Right lobe of liver (tissue), 6 donors: Measurements from ENCODE around the gene FBP1. TPM values are rescaled to one million over a fixed set of nuclear protein-coding genes. Genes with fewer than 3 reads are reported as not detected.

Experiments used
- ATAC-seq, 4 donors: fragments of 200-7000 bp; cut with Tn5 transposase; one replicate each; pipeline ENCODE4 v1.9.1; 2020; ENCODE audit warnings: mild to moderate bottlenecking in 4 of 4, moderate library complexity in 4 of 4
- DNase-seq, 3 donors: peaks; one replicate each; pipeline ENCODE4 v3.0.0-alpha.2; 2020
- H3K27ac ChIP-seq, 3 donors: fragments of 200-600 bp; one replicate each; pipeline ENCODE4 v1.8.0; 2022
- H3K27me3 ChIP-seq, 2 donors: fragments of 200-600 bp; one replicate each; pipeline ENCODE4 v1.8.0; 2022
- H3K36me3 ChIP-seq, 4 donors: fragments of 200-600 bp; sonication (generic) in 1 of 4; one replicate each; pipeline versions ENCODE4 v1.5.1 to v1.8.0; 2017 to 2022; ENCODE audit warnings: control low read depth in 1 of 4
- H3K4me1 ChIP-seq, 4 donors: fragments of 200-600 bp; sonication (generic) in 1 of 4; one replicate each; pipeline versions ENCODE4 v1.5.1 to v1.8.0; 2017 to 2022; ENCODE audit warnings: control low read depth in 1 of 4
- H3K4me3 ChIP-seq, 3 donors: fragments of 200-600 bp; one replicate each; pipeline ENCODE4 v1.8.0; 2022
- H3K9me3 ChIP-seq, 4 donors: fragments of 200-600 bp; sonication (generic) in 1 of 4; one replicate each; pipeline versions ENCODE4 v1.5.1 to v1.8.0; 2017 to 2022; ENCODE audit warnings: control low read depth in 1 of 4
- POLR2A ChIP-seq: fragments of 450-650 bp; IDR thresholded peaks from one replicate; pipeline ENCODE4 v1.6.1; 2017; ENCODE audit warnings: antibody characterized with exemption, mild to moderate bottlenecking
- WGBS: methylation state at CpG from one replicate; pipeline ENCODE4 v1.1.6; 2018; ENCODE audit warnings: low coverage, low lambda C conversion rate; ENCODE audit not compliant: insufficient coverage; ENCODE audit errors: missing lambda C conversion rate; 5-methylcytosine and 5-hydroxymethylcytosine counted together
- intact Hi-C, 2 donors: fragments of 100-400 bp; cut with DNase I; formaldehyde crosslinking; loops; one replicate each; pipeline versions ENCODE4 v1.11.2 to v1.14.1; 2022
- total RNA-seq, 6 experiments: library from RNA; depleted of rRNA in 2 of 6; stranded (reverse); fragments of >200 nt in 2 of 6; fragmentation: NEBNext Ultra II Directional in 3 of 6; extraction: Animal tissue kit (Norgen Biotek cat#: 25700) in 3 of 6; gene quantifications; one replicate each; pipeline versions ENCODE4 v1.1.0 to v1.2.4, GENCODE V29; 2016 to 2023
- TF ChIP-seq, protein P1 (sequence below), 4 donors: fragments of 200-600 bp in 3 of 4; fragments of 450-650 bp in 1 of 4; IDR thresholded peaks; one replicate each; pipeline versions ENCODE4 v1.5.1 to v1.8.0; 2016 to 2022; ENCODE audit warnings: antibody characterized with exemption in 4 of 4, mild to moderate bottlenecking in 2 of 4
- donor health status: DM: no; HTN: yes; CAD: no.
- donor health status: DM: no; HTN: no; CAD: no.
- donor health status: DM: no; HTN: no; CAD: no.
- donor health status: DM: no; HTN: yes; CAD: no.
- donor health status: DM: no; HTN: yes; CAD: no.

FBP1 gene
- total RNA-seq, 6 experiments from 2014 or later, result 180 to 781 (median 384) TPM

DNA sequence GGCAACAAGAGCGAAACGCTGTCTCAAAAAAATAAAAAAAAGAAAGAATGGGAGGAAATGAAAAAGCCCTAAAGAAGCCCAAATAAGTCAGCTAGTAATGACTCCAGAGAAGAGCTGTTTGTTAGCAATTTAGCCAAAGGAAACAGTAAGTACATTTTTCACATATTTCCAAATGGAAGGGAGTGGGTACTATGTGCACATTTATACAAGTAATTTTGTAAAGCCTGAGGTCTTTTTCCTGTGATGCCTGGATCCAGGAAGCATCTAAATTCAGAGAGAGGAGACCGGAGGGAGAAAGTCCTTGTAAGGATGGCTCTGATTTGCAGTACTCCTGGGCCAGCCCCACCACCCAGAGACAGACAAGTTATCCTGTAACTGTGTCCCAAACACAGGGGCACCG lies 14.7 kb downstream of the FBP1 start:
- Histone ChIP-seq H3K4me3 (no peak overlapping the region), H3K27me3 (no peaks in the 10 kb centered on the region), H3K27ac (no peak overlapping the region), H3K36me3 (peaks cover 0 to 15% (median 6%) of the 10 kb centered on the region in 4 donors), H3K4me1 (peaks cover 0 to 29% (median 4%) of the 10 kb centered on the region in 4 donors), H3K9me3 (no peaks in the 10 kb centered on the region)
- WGBS, result 69% methylated on average over 4 of the region's 4 CpGs
- intact Hi-C loops, result no loop called here
- no peak for DNase-seq
- TF ChIP-seq, protein P1, sequence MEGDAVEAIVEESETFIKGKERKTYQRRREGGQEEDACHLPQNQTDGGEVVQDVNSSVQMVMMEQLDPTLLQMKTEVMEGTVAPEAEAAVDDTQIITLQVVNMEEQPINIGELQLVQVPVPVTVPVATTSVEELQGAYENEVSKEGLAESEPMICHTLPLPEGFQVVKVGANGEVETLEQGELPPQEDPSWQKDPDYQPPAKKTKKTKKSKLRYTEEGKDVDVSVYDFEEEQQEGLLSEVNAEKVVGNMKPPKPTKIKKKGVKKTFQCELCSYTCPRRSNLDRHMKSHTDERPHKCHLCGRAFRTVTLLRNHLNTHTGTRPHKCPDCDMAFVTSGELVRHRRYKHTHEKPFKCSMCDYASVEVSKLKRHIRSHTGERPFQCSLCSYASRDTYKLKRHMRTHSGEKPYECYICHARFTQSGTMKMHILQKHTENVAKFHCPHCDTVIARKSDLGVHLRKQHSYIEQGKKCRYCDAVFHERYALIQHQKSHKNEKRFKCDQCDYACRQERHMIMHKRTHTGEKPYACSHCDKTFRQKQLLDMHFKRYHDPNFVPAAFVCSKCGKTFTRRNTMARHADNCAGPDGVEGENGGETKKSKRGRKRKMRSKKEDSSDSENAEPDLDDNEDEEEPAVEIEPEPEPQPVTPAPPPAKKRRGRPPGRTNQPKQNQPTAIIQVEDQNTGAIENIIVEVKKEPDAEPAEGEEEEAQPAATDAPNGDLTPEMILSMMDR (IDR thresholded peaks at IDR 0.05), result no peak
- no peak for TF ChIP-seq POLR2A
- peak in 1 of 4 donors; percentile 9 for ATAC-seq

DNA sequence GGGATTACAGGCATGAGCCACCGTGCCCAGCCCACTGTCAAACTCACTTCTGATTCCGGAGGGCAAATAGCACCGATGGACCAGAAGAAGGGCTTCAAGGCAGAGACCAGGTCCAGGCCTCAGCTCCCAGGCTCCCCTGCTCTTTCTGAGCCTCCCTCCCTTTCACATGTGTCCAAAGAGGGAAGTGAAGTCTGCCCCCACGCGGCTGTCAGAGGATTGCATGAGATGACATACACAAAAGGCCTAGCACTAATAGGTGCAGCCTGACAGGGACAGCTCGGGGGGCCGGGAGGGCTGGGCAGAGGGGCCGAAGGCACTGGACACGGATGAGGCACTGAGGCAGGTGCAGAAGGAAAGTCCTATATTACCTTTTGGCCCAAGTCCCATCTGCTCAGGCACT lies 16.1 kb downstream of the FBP1 start:
- Histone ChIP-seq H3K27me3 (no peaks in the 10 kb centered on the region), H3K36me3 (peaks cover 0 to 28% (median 9%) of the 10 kb centered on the region in 4 donors), H3K9me3 (no peaks in the 10 kb centered on the region), H3K4me3 (no peak overlapping the region), H3K27ac (no peak overlapping the region), H3K4me1 (peaks cover 0 to 15% (median 0%) of the 10 kb centered on the region in 4 donors)
- peak; percentile 47 to 64 (median 54) for ATAC-seq
- intact Hi-C loops, result no loop called here
- TF ChIP-seq POLR2A, result no peak
- TF ChIP-seq, protein P1 (IDR thresholded peaks at IDR 0.05), result peak; percentile 13 to 35 (median 25)
- WGBS, result 33% methylated on average over 2 of the region's 9 CpGs
- peak in 1 of 3 donors; percentile 47 for DNase-seq

DNA sequence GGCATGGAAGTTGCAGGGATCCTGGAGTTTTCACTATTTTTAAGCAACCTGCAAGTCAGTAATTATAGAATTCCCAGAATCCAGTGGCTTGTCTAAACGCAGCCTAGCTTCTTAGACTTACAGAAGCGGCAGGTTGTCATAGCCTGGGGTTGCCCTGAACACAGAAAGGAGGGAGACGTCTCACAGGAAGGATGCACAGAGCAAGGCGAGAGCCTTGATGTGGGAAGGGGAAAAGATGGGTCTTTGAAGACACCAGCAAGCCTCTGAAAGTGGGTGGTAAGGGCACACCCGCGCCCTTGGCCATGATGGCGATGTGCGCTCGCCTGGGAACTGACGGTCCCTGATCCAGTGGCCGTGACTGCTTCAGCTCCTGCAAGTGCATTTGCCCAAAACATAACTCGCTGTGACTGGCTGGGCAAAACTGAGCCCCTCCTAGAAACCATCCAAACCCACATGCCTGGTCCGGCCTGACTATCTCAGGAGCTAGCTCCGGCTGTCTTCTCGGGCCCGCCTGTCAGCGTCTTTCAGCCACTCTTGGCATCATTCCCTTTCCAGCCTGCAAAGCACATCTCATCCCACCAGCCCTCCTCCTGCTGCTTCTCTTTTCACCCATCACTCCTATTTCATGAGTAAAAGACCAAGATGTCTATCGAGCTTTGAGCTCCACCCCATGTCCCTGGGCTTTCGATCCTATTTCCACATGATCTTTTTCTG lies 17.1 kb downstream of the FBP1 start:
- TF ChIP-seq, protein P1 (IDR thresholded peaks at IDR 0.05), result no peak
- no peak for TF ChIP-seq POLR2A
- DNase-seq (no peak), ATAC-seq (no peak)
- Histone ChIP-seq H3K4me3 (no peak overlapping the region), H3K9me3 (no peaks in the 10 kb centered on the region), H3K27ac (no peak overlapping the region), H3K4me1 (peaks cover 0 to 7% (median 0%) of the 10 kb centered on the region in 4 donors), H3K36me3 (peaks cover 0 to 38% (median 17%) of the 10 kb centered on the region in 4 donors), H3K27me3 (no peaks in the 10 kb centered on the region)
- intact Hi-C loops, result no loop called here
- 93% methylated on average over 16 of the region's 19 CpGs for WGBS

DNA sequence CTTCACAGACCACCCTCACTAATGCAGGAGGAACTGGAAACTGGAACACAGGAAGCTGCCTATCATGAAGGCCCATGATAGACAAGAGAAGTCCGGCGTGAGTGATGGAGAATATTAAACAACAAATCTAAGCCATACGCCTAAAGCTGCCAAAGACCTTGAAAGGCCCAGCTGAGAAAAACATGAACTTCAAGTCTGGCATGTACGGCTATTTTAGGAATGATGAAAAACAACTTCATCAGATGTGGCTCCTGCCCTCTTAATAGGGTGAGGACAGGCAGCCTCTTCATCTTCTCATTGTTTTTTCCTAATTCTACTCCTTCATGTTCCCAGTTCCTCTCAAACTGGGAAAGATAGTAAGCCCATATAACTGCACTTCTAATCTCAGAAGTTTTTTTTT lies 20.3 kb downstream of the FBP1 start:
- Histone ChIP-seq H3K4me3 (no peak overlapping the region), H3K27me3 (no peaks in the 10 kb centered on the region), H3K4me1 (no peaks in the 10 kb centered on the region), H3K27ac (no peak overlapping the region), H3K36me3 (peaks cover 0 to 54% (median 26%) of the 10 kb centered on the region in 4 donors), H3K9me3 (no peaks in the 10 kb centered on the region)
- WGBS, result 67% methylated on average over 4 of the region's 4 CpGs
- DNase-seq, result no peak
- TF ChIP-seq, protein P1 (IDR thresholded peaks at IDR 0.05), result no peak
- TF ChIP-seq POLR2A, result no peak
- no peak for ATAC-seq
- intact Hi-C loops, result no loop called here
